Muscle layer of colon (tissue), 2 donors: ENCODE data around the gene MMD2.

Experiments
- H3K27ac ChIP-seq: one replicate; pipeline ENCODE4 v1.7.0; 2013; ENCODE audit warnings: low read depth, mild to moderate bottlenecking, low read length, moderate library complexity
- H3K27me3 ChIP-seq, 2 donors: one replicate each; pipeline ENCODE4 v1.7.0; 2013; ENCODE audit warnings: low read length in 2 of 2, mild to moderate bottlenecking in 2 of 2; ENCODE audit not compliant: insufficient read depth in 2 of 2, control insufficient read depth in 1 of 2
- H3K36me3 ChIP-seq: one replicate; pipeline ENCODE4 v1.7.0; 2013; ENCODE audit warnings: mild to moderate bottlenecking, low read length; ENCODE audit not compliant: insufficient read depth
- H3K4me1 ChIP-seq: one replicate; pipeline ENCODE4 v1.7.0; 2013; ENCODE audit warnings: mild to moderate bottlenecking, low read length; ENCODE audit not compliant: insufficient read depth
- H3K4me3 ChIP-seq, 2 donors: one replicate each; pipeline ENCODE4 v1.7.0; 2013; ENCODE audit warnings: low read length in 2 of 2, low read depth in 1 of 2, mild to moderate bottlenecking in 1 of 2, moderate library complexity in 1 of 2
- H3K9ac ChIP-seq: one replicate; pipeline ENCODE4 v1.7.0; 2013; ENCODE audit warnings: low read length
- H3K9me3 ChIP-seq: one replicate; pipeline ENCODE4 v1.7.0; 2013; ENCODE audit warnings: mild to moderate bottlenecking, low read length
- donor health status: abdominal sarcoma.
- donor health status: Adenocarcinoma of cecum.

The MMD2 gene

DNA sequence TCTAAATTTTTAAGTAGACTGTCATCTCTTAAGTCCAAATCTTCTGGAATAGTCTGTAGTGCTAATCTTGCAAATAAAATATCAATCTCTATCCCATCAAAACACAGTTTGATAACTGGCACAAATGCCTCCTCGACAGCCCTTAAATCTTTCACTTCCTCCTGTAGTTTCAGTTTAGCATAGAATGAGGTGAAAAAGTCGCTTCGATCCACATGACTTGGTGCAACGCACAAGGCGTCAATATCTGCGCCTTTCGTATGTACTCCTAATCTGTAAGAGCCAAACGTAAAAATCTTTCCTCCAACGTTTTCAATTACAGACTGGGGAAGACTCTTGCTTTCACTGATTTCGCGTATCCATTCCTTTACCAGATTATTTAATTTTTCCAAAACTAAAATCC, 97.8 kb downstream of the MMD2 start:
- H3K36me3 ChIP-seq: no peaks in the 10 kb centered on the region
- no peak overlapping the region for H3K9ac ChIP-seq
- H3K27me3 ChIP-seq: peaks cover 7% of the 10 kb centered on the region in 2 donors
- H3K4me3 ChIP-seq: peak overlapping the region in 1 of 2 donors; percentile 24
- H3K9me3 ChIP-seq: no peaks in the 10 kb centered on the region
- H3K4me1 ChIP-seq: no peaks in the 10 kb centered on the region
- H3K27ac ChIP-seq: no peak overlapping the region

DNA sequence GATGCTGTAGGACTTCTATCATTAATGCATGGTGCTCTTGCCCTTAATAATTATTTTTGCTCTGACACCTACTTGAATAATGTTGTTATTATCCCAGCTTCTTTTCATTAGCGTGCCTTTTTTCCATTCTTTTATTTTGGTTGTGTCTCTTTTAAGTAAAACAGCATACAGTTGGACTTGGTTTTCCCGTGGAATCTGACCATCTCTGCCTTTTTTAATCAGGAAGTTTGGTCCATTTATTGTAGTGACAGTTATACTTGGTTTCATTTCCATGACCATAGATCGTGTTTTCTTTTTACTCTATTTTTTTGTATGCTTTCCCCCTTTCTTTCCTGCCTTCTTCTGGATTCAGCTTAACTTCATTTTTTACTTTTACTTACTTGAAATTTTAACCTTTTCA, 101.8 kb downstream of the MMD2 start:
- Histone ChIP-seq H3K9me3 (no peaks in the 10 kb centered on the region), H3K9ac (no peak overlapping the region), H3K4me3 (no peak overlapping the region), H3K4me1 (no peaks in the 10 kb centered on the region), H3K36me3 (no peaks in the 10 kb centered on the region), H3K27me3 (peaks cover 0 to 5% of the 10 kb centered on the region in 2 donors), H3K27ac (no peak overlapping the region)

DNA sequence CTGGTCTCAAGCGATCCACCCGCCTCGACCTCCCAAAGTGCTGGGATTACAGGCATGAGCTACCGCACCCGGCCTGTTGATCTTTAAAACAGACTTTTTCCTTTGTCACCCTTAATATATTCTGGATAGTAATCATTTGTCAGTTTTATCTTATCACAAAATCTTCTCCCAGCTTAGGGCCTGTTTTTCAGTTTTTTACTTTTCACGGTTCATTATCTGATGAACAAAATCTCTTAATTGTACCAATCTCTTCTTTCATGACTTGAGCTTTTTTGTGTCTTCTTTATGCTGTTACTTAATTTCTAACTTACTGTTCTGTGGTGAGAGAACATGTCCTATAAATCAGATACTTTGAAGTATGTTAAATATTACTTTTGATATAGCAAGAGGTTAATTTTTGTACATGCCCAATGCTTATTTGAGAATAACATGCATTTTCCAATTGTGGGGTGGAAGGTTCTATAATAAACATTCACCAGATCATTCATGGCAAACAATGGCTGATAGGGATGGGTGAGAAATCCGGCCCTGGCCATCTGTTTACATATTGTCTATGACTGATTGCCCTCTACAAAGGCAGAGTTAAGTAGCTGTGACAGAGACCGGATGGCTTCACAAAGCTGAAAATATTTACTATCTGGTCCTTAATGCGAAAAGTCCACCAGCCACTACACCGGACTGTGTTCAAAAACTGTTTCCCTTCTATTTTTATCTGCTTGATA, 102.5 kb downstream of the MMD2 start:
- Histone ChIP-seq H3K4me1 (no peaks in the 10 kb centered on the region), H3K4me3 (no peak overlapping the region), H3K36me3 (no peaks in the 10 kb centered on the region), H3K27me3 (no peaks in the 10 kb centered on the region), H3K27ac (no peak overlapping the region), H3K9me3 (no peaks in the 10 kb centered on the region), H3K9ac (no peak overlapping the region)
